NCI-H2171 (cell line): ENCODE data around the gene OOSP3.
"Not testable (repeated sequence)": the region's sequence is repeated elsewhere in the genome, so short reads cannot be mapped to it uniquely, and the experiment has no call there.

Experiments used
- DNase-seq: peaks from one replicate; lab custom pipeline; 2025; lab: John Stamatoyannopoulos, UW

OOSP3 gene

DNA sequence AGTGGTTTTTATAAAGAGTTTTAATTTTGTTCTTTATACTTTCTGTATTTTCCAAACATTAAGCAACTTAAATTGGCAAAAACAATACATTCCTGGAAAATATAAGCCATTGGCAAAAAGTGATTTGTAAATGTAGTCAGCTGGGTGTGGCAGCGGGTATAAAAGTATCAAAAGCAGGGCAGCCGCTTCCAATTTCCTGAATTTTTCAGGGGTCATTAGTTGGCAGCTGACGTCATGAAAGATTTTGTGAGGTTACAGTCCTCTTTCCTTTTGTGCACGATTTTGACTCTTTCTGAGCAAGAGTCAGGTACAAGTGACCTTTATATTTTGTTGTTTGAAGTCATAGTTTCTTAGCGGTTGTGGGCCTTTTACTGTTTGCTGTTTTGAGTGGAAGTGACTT, at the start of gene OOSP3:
TSS of gene OOSP3 (plus strand) at position 208 of the 400 bp plus-strand sequence. CDS start at position 235, 27 bp downstream.
- DNase-seq = no peak

DNA sequence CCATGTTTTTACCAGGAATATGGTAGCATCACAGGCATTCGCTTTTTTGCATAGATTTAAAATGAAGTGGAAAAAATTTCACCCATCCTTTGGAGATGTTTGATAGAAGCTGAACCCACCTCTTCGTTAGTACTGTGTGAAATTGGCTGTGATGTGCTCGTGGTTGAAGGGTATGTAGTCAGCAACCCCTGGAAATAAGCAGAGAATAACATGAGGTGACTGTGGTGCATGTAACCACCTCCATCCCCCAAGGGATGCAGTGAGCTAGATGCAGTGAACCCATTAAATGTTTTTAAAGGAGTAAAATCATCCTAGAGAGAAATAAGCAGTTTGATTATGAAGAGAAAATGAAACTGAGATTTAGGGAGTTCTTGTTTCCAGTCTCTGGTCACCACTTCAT, 49.2 kb upstream of the OOSP3 start:
- no peak for DNase-seq

GRCh38 chr11:59833602-59834001, 45.0 kb upstream of the OOSP3 start:
- no peak for DNase-seq

DNA sequence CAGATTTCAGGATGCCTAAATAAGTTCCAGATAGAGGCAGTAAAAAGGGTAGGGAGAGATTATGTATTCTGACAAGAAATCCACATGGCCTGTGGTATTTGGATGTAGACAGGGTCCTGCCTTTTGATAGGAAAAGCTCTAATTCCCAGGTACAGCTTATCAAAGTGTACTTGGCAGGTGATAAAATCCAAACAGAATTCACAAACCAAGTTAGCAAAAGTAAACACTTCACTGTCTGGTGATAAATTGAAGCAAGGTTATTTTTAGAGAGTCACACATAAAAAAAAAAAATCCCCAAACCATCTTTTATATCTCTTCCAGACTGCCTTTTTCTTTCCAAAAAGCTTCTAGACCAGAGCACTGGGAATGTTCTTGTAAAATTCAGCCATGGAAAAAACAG, 39.0 kb upstream of the OOSP3 start:
- no peak for DNase-seq

DNA sequence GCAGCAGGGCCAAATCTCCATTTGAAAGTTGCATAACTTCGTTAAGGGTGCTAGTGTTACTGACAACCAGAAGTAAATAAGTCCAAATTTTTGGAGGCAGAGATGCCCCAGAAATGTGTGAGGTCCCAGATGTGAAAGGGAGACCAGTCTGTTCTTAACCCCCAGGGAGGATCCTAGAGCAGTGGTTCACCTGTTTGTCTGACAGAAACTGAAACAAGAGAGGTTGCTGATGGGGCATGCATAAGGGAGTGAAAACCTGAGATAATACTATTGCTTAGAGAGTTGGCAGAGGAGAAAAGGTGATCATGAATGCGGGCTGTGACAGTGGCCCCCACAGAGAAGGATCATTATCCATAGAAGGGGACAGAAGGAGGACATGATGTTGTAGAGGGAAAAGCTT, 37.1 kb upstream of the OOSP3 start:
- no peak for DNase-seq

DNA sequence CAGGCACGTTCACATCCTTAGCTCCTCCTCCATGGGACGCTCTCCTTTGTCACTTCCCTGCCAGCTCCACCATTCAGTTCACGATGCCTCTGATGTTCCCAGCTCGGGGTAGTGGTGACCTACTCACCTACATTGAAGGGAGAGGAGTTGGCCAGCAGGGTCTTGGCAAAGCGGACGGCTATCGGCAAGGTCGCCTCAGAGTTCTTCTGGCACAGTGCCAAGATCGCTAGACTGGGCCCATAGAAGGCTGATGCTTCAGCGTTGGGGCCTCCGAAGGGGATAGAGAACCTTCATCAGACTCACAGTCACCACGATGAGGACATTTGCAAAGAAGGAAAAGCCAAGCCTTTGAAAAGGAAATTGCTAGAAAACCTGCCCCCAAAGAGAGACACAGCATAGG, 36.3 kb upstream of the OOSP3 start:
- DNase-seq = no peak

DNA sequence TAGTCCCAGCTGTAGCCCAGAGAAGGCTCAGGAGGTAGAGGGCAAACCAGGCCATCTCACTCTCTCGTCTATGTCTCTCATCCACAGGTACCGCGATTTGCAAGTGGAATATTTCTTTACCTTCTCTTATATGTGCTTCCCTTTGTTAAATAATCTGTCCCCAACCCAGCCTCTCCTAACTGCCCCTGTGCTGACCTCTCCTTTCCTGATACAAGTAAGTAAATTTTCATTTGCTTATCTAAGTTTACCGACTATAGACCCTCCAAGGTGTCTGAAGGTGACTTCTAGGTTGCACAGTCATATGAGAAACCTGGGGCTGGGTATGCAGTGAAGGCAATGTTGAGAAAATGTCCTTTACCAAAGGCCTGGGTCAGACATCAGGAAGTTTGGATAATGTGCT, 33.2 kb upstream of the OOSP3 start, which contains the start of gene CBLIF:
TSS of gene CBLIF (minus strand) at position 101 of the 400 bp plus-strand sequence. CDS start at position 55, 46 bp downstream.
- no peak for DNase-seq

DNA sequence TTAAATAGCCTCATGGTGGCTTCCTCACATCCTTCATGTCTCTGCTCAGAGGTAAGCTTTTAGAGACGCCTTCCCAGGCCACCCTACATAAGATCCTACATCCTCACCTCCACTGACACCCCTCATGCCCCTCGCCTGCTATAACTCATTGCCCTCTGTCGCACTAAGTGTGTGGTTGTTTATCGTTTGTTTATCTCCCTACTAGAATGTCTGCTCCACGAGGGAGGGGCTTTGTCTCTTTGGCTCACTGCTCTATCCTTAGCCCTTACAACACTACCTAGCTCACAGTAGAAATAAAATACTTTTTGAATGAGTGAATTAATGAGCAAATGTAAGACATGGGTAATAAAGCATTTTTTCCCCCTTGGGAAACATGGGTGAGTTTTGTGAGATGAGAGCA, 32.0 kb upstream of the OOSP3 start:
- no peak for DNase-seq

GRCh38 chr11:59847626-59848025, 31.0 kb upstream of the OOSP3 start:
- DNase-seq = no peak

DNA sequence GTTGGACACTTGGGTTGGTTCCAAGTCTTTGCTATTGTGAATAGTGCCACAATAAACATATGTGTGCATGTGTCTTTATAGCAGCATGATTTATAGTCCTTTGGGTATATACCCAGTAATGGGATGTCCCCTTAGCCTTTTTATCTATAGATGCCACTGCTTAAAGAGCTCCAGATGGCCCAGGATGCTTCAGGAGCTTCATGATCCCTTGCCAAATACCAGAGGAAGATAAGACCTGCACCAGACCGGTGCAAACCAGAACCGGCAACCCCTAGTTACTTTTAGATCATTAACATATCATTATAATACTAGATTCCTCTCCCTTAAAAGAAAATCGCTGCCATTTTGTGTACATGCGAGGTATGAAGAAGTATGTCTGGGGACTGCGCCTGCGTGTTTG, 30.1 kb upstream of the OOSP3 start:
- not testable (repeated sequence) for DNase-seq

- DNase-seq = no peak
These were observed 29.5 kb upstream of the OOSP3 start for GRCh38 chr11:59849129-59849528.

- DNase-seq = not testable (repeated sequence)
These were observed 29.0 kb upstream of the OOSP3 start for GRCh38 chr11:59849551-59849950.

GRCh38 chr11:59851416-59851815, 27.2 kb upstream of the OOSP3 start:
- DNase-seq = not testable (repeated sequence)

- no peak for DNase-seq
These were observed 23.7 kb upstream of the OOSP3 start for GRCh38 chr11:59854871-59855270.

DNA sequence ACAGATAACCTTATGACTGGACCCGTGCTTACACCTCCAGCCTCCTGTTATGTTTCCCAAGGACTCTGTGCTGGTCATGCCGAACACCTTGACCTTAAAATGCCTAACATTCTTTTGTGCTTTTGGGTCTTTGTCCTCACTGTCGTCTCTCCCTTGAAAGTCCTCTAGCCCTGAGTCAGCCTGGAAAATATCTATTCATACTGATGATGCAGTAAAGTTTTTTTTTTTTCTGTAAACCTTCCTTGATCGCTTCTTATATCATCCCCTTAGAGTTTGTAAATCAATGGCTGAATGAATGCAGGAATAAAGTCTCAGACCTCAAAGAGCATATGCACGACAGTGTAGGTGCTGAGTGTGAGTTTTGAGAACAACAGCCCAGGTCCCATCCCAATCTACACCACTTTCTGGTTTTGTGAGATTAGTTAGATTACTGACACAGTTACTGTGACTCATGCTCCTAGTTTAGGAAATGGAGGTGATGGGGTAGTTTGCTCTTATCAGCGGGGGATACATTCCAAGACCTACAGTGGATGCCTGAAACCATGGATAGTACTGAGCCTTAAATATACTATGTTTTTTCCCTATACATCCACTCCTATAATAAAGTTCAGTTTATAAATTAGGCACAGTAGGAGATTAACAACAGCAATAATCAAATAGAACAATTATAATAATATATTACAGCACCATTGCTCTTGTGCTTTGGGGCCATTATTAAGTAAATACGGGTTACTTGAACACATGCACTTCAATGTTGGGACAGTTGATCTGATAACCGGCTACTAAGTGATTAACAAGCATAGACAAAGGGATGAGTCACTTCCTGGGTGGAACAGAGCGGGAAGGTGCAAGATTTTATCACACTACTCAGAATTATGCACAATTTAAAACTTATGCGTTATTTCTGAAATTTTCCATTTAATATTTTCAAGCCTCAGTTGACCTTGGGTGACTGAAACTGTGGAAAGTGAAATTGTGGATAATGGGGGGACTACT, 20.8 kb upstream of the OOSP3 start:
- DNase-seq = no peak

DNA sequence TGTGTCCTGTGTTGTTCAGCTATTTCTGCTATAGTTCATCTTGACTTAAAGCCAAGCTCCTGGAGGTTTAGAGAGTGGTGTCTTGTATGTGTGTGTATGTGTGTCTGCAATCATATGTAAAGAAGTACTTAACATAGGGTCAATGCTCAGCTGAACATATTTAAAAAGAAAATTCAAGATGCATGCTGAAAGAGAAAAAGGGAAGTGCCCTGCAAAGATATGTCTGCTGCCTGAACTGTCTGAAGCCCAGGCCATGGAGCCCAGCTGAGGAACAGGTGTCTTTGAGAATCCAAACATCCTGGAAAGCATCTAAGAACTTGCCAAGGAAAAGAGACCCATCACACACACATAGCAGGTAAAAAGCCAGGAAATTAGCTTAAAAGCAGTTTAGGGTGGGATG, 18.9 kb upstream of the OOSP3 start:
- DNase-seq = no peak

- no peak for DNase-seq
These were observed 16.3 kb upstream of the OOSP3 start for GRCh38 chr11:59862252-59862651.

- no peak for DNase-seq
These were observed 13.6 kb upstream of the OOSP3 start for GRCh38 chr11:59865031-59865430.

- no peak for DNase-seq
These were observed 12.2 kb upstream of the OOSP3 start, which contains the start of gene TCN1 for GRCh38 chr11:59866397-59866796. TSS of gene TCN1 (minus strand) at chr11:59866487. CDS start at chr11:59866470, 17 bp downstream.

DNA sequence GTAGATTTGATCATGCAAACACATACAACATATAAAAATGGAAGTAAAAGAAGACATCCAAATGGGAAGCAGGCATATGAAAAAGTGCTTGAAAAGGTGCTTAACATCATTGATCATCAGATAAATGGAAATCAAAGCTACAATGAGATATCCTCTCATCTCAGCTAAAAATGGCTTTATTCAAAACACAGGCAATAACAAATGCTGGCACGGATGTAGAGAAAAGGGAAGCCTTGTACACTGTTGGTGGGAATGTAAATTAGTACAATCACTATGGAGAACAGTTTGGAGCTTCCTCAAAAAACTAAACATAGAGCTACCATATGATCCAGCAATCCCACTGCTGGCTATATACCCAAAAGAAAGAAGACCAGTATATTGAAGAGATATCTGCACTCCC, 11.7 kb upstream of the OOSP3 start:
- DNase-seq = no peak

DNA sequence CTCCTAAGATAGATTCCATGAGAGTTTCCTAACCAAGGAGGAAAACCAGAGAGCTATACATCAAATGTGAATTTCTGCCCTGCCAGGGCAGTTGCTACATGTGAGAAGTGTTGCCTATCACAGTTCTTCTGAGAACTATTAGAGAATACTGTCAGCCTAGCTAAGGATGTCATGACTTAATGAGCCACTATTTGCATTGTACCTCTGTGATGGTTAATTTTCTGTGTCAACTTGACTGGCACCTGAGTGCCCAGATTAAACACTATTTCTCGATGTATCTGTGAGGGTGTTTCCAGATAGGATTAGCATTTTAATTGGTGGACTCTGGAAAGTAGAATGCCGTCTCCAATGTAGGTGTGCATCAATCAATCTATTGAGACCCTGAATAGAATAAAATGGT, 10.6 kb upstream of the OOSP3 start:
- DNase-seq = no peak

GRCh38 chr11:59872076-59872475, 6.5 kb upstream of the OOSP3 start:
- DNase-seq = no peak

GRCh38 chr11:59875856-59876519, 2.6 kb upstream of the OOSP3 start:
- no peak for DNase-seq
